Measurements from ENCODE around the gene GDI2. TPM values are rescaled to one million over a fixed set of nuclear protein-coding genes. Genes with fewer than 3 reads are reported as not detected.

The GDI2 gene
- total RNA-seq, 6 experiments from 2014 or later = 248 to 267 (median 259) TPM

DNA sequence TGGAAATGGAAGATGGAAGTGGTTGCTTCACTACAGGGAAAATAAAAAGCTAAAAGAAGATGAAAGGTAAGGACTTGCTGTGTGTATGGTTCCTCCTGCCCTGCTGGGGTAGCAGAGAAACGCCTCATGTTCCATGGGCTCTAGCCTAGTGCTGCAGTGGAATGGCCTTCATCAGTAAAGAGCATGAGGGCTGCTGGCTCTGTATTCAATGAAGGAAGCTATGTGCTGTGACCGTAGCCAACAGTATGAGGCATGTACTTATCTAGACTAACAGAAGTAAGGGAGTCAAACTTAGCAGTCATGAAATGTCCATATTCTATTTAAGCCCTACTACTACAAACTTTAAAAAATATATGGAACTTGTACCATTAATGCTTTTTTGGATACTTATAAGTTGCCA, 54.3 kb downstream of the GDI2 start:
- no peak for DNase-seq
- TF ChIP-seq, protein P1, sequence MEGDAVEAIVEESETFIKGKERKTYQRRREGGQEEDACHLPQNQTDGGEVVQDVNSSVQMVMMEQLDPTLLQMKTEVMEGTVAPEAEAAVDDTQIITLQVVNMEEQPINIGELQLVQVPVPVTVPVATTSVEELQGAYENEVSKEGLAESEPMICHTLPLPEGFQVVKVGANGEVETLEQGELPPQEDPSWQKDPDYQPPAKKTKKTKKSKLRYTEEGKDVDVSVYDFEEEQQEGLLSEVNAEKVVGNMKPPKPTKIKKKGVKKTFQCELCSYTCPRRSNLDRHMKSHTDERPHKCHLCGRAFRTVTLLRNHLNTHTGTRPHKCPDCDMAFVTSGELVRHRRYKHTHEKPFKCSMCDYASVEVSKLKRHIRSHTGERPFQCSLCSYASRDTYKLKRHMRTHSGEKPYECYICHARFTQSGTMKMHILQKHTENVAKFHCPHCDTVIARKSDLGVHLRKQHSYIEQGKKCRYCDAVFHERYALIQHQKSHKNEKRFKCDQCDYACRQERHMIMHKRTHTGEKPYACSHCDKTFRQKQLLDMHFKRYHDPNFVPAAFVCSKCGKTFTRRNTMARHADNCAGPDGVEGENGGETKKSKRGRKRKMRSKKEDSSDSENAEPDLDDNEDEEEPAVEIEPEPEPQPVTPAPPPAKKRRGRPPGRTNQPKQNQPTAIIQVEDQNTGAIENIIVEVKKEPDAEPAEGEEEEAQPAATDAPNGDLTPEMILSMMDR (IDR thresholded peaks at IDR 0.05) = no peak
- peaks cover 40% of the 10 kb centered on the region for H3K36me3 Mint-ChIP-seq (ENCODE audit: low read depth)

DNA sequence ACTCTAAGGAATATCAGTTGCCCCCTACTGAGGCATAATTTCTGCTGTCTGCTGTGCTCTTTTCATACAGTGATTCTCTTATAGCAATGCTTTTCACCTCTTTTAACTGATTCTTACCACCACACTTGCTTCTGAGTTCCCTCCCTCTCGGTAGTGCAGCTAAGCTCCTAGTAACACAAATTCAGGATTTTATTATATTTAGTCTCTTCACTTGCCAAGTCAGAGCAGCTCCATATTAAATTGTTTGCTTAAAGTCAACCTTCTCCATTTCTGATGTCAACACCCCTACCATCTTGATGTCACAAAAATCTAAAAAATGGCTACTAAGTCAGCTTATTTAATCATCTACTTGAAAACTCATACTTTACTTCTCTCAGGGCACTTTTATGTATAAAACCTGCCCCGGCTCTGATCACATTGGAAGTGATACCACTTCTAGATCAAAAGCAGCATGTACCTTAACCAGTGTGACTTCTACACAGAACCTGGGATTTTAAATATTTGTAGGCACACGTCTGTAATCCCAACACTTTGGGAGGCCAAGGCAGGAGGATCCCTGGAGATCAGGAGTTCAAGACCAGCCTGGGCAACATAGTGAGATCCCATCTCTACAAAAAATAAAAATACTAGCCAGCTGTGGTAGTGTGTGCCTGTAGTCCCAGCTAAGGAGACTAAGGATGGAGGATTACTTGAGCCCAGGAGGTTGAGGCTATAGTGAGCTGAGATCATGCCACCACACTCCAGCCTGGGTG, 55.3 kb downstream of the GDI2 start:
- DNase-seq = no peak
- TF ChIP-seq, protein P1 (IDR thresholded peaks at IDR 0.05) = no peak
- H3K27me3 Mint-ChIP-seq (ENCODE audit: insufficient read depth) = peaks cover 1% of the 10 kb centered on the region
- H3K4me1 Mint-ChIP-seq (ENCODE audit: low read depth) = no peaks in the 10 kb centered on the region
- H3K9me3 Mint-ChIP-seq = no peaks in the 10 kb centered on the region
- H3K27ac Mint-ChIP-seq = 0 out of 2 replicates have a peak overlapping the region, but pooled peaks have one; percentile 9
- H3K36me3 Mint-ChIP-seq (ENCODE audit: low read depth) = peaks cover 40% of the 10 kb centered on the region
- H3K4me3 Mint-ChIP-seq = no peak overlapping the region

More for the DNA sequence above, 54.3 kb downstream of the GDI2 start:
- no peak overlapping the region for H3K4me3 Mint-ChIP-seq
- H3K4me1 Mint-ChIP-seq (ENCODE audit: low read depth) = no peaks in the 10 kb centered on the region
- H3K27ac Mint-ChIP-seq = peak overlapping the region; percentile 47; the same call in 1 of the 2 replicates
- H3K27me3 Mint-ChIP-seq (ENCODE audit: insufficient read depth) = peaks cover 1% of the 10 kb centered on the region
- no peaks in the 10 kb centered on the region for H3K9me3 Mint-ChIP-seq

DNA sequence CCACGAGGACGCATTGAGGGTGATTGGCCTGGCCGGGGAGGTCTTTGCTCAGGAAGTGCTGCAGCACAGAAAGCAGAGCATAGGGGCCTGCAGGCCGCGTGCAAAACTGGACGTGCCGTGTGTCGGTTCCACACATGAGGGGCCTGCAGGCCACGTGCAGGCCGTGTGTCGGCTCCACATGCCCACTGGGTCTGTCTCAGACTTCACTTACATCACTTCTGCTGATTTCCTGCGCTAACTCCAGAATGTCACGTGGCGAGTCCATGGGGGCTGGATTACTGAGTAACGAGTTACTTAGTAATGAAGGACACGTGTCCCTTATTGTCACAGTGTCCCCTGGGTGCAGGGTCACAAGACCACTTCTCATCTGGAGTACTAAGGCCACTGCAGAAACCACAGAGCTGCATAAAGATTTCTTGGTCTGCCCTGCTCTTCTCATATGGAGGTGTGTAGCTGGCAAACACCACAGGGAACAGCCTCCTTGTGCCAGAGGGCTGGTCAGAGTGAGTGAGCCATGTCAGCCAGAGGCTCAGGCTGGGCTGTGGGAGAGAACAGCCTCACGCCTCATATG, 60.8 kb downstream of the GDI2 start:
- TF ChIP-seq, protein P1 (IDR thresholded peaks at IDR 0.05) = no peak
- H3K4me3 Mint-ChIP-seq = no peak overlapping the region
- no peak for DNase-seq
- H3K9me3 Mint-ChIP-seq = no peaks in the 10 kb centered on the region
- peaks cover 24% of the 10 kb centered on the region; the same call in 1 of the 2 replicates for H3K36me3 Mint-ChIP-seq (ENCODE audit: low read depth)
- no peaks in the 10 kb centered on the region for H3K4me1 Mint-ChIP-seq (ENCODE audit: low read depth)
- peak overlapping the region; percentile 16; the same call in 1 of the 2 replicates for H3K27ac Mint-ChIP-seq
- no peaks in the 10 kb centered on the region; the same call in none of the 2 replicates for H3K27me3 Mint-ChIP-seq (ENCODE audit: insufficient read depth)

DNA sequence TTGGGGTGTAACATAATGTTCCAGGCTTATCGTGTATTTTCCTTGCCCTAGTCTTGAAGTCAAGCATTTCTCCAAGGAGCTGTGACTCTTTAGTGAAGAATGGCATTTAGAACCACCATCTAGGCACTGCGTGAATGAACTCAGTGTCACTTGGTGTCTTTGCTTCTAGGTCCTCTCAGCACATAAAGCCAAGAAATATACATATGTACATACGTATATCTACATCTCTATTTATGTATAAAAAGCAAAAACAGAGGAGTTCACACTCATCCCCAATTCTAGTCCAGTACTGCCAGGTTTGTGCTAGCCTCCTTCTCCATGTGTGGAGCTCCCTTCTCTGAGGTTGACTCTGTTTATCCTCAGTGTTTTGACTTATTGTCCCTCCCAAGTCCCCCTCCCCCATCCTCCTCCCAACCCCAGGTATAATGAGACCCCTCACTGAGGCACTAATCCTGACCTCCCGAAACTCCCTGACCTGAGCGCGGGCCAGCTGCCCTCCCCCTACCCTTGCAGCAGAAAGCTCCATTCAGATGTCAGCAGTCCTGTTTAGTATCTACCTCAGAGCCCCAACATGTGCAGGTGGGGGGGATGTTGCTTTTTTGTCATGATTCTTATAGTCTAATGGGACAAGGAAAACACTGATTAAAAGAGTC, 61.5 kb downstream of the GDI2 start:
- no peaks in the 10 kb centered on the region for H3K4me1 Mint-ChIP-seq (ENCODE audit: low read depth)
- no peaks in the 10 kb centered on the region for H3K9me3 Mint-ChIP-seq
- H3K27ac Mint-ChIP-seq = no peak overlapping the region
- no peak for DNase-seq
- H3K27me3 Mint-ChIP-seq (ENCODE audit: insufficient read depth) = no peaks in the 10 kb centered on the region; the same call in none of the 2 replicates
- H3K4me3 Mint-ChIP-seq = no peak overlapping the region
- H3K36me3 Mint-ChIP-seq (ENCODE audit: low read depth) = peaks cover 25% of the 10 kb centered on the region; the same call in 1 of the 2 replicates
- TF ChIP-seq, protein P1 (IDR thresholded peaks at IDR 0.05) = no peak

DNA sequence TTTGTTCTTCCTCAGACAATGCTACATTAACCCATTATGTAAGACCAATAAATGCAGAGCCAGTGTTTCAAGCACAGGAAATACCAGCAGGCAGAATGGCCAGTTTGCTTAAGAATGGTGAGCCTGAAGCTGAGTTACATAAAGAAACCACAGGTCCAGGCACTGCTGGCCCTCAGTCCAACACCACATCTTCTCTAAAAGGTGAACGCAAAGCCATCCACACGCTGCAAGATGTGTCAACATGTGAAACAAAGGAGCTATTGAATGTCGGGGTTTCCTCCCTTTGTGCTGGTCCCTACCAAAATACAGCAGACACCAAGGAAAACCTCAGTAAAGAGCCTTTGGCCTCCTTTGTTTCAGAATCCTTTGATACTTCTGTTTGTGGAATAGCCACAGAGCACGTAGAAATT, 64.8 kb downstream of the GDI2 start:
- H3K9me3 Mint-ChIP-seq = no peaks in the 10 kb centered on the region
- no peak overlapping the region for H3K4me3 Mint-ChIP-seq
- peaks cover 42% of the 10 kb centered on the region for H3K36me3 Mint-ChIP-seq (ENCODE audit: low read depth)
- H3K27me3 Mint-ChIP-seq (ENCODE audit: insufficient read depth) = no peaks in the 10 kb centered on the region; the same call in none of the 2 replicates
- no peak for DNase-seq
- H3K27ac Mint-ChIP-seq = no peak overlapping the region
- TF ChIP-seq, protein P1 (IDR thresholded peaks at IDR 0.05) = no peak
- H3K4me1 Mint-ChIP-seq (ENCODE audit: low read depth) = no peaks in the 10 kb centered on the region
